AG04450 (cell line): ENCODE data around the gene GPR152. TPM values are rescaled to one million over a fixed set of nuclear protein-coding genes. Genes with fewer than 3 reads are reported as not detected.

Experiments used
- CTCF ChIA-PET: fragments of 300-600, 350-600 bp; formaldehyde crosslinking; extraction: SDS; loops from one replicate; lab custom pipeline; 2022; ENCODE audit warnings: antibody characterized with exemption, inconsistent platforms; lab: Charles Lee
- POLR2A ChIA-PET: fragments of 350-600 bp; formaldehyde crosslinking; extraction: SDS; loops from one replicate; lab custom pipeline; 2021; ENCODE audit warnings: antibody characterized with exemption, inconsistent platforms; lab: Yijun Ruan, JAX
- DNase-seq: peaks from one replicate; pipeline ENCODE4 v3.0.0-alpha.2; 2011; ENCODE audit warnings: low read depth, low spot score
- H3K27ac ChIP-seq: one replicate; pipeline ENCODE4 v1.5.1; 2012; ENCODE audit warnings: low read depth, low read length, control low read depth
- H3K27me3 ChIP-seq: one replicate; pipeline ENCODE4 v1.6.0; 2012; ENCODE audit warnings: low read length; ENCODE audit not compliant: control insufficient read depth, insufficient read depth
- H3K4me3 ChIP-seq: 2 replicates; pipeline ENCODE4 v1.5.1; 2011; ENCODE audit warnings: mild to moderate bottlenecking, low read depth, low read length, control low read depth
- H3K9me3 ChIP-seq: 2 replicates; pipeline ENCODE4 v1.5.1; 2012; ENCODE audit warnings: low read length; ENCODE audit not compliant: control insufficient read depth, insufficient read depth
- polyA plus RNA-seq: library from polyadenylated mRNA; depleted of rRNA; stranded (reverse); fragments of >200 nt; gene quantifications from 2 replicates; pipeline ENCODE4 v1.2.3, GENCODE V29; 2011
- TF ChIP-seq, protein P1 (sequence below): IDR thresholded peaks from 2 replicates; pipeline ENCODE4 v1.5.1; 2011; ENCODE audit warnings: low read depth, low read length, control low read depth, inconsistent platforms

The GPR152 gene
- polyA plus RNA-seq, 1 experiment: not detected

DNA sequence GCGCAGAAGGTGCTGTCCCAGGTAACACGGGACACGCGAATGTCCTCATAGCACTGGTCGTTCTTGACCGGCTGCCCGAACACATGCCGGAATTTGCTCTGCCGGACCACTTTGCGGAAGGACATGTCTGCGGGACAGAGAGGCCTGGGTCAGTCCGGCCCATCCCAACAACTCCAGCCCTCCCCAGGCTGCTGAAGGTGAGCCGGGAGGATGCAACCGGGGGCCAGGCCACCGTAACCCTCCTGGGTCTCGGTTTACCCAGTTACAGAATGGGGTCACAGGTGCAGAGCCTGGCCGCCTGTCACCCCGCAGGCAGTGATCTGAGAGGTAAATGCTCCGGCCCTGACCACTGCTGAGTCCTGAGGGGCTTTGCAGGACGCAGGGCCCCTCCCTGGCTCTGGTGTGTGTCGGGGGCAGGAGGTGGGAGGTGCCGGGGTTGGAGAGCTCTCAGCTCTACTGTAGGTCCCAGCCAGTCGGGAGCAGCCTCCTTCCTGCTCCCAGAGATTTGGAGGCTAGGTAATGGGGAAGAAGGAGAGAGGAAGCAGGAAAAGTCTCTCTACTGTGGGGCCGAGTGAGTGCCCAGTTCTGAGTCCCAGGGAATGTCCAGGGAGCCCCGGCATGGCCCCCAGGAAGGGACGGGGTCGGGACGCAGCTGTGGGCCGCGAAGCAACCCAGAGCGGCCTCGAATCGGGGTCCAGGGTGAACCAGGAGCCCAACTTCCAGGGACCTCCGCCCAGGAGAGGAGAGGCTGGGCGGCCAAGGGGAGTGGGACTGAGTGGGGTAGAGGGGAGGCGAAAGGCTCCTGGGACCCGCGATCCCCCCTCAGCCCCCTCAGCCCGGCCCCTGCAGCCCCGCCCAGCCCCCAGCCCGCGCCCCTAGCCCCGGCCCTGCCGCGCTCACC, 9.8 kb downstream of the GPR152 start:
- Histone ChIP-seq H3K27ac (peak overlapping the region; percentile 47), H3K4me3 (peak overlapping the region; percentile 85), H3K9me3 (no peaks in the 10 kb centered on the region; the same call in 1 of the 2 replicates), H3K27me3 (no peaks in the 10 kb centered on the region)
- DNase-seq: no peak
- POLR2A ChIA-PET: interaction anchor here (0.6 kb wide), 1 partner anchor 26 kb away, joined by 4 read pairs; the partner anchor contains the start of gene TMEM134
- CTCF ChIA-PET: interaction anchor here (0.6 kb wide), 1 partner anchor 60 kb away, joined by 3 read pairs; no protein-coding TSS in a partner anchor
- TF ChIP-seq, protein P1, sequence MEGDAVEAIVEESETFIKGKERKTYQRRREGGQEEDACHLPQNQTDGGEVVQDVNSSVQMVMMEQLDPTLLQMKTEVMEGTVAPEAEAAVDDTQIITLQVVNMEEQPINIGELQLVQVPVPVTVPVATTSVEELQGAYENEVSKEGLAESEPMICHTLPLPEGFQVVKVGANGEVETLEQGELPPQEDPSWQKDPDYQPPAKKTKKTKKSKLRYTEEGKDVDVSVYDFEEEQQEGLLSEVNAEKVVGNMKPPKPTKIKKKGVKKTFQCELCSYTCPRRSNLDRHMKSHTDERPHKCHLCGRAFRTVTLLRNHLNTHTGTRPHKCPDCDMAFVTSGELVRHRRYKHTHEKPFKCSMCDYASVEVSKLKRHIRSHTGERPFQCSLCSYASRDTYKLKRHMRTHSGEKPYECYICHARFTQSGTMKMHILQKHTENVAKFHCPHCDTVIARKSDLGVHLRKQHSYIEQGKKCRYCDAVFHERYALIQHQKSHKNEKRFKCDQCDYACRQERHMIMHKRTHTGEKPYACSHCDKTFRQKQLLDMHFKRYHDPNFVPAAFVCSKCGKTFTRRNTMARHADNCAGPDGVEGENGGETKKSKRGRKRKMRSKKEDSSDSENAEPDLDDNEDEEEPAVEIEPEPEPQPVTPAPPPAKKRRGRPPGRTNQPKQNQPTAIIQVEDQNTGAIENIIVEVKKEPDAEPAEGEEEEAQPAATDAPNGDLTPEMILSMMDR: no peak

GRCh38 chr11:67441731-67442351, 10.7 kb downstream of the GPR152 start:
- peak overlapping the region; percentile 85 for H3K4me3 ChIP-seq
- H3K27me3 ChIP-seq: no peaks in the 10 kb centered on the region
- TF ChIP-seq, protein P1: no peak
- CTCF ChIA-PET: no interaction called here
- POLR2A ChIA-PET: no interaction called here
- no peak overlapping the region for H3K27ac ChIP-seq
- DNase-seq: no peak
- no peaks in the 10 kb centered on the region; the same call in 1 of the 2 replicates for H3K9me3 ChIP-seq

GRCh38 chr11:67441098-67441563, 11.4 kb downstream of the GPR152 start:
- ChIA-PET CTCF (no interaction called here), POLR2A (no interaction called here)
- TF ChIP-seq, protein P1: no peak
- no peak for DNase-seq
- H3K9me3 ChIP-seq: no peaks in the 10 kb centered on the region; the same call in 1 of the 2 replicates
- no peaks in the 10 kb centered on the region for H3K27me3 ChIP-seq
- no peak overlapping the region for H3K4me3 ChIP-seq
- H3K27ac ChIP-seq: no peak overlapping the region

DNA sequence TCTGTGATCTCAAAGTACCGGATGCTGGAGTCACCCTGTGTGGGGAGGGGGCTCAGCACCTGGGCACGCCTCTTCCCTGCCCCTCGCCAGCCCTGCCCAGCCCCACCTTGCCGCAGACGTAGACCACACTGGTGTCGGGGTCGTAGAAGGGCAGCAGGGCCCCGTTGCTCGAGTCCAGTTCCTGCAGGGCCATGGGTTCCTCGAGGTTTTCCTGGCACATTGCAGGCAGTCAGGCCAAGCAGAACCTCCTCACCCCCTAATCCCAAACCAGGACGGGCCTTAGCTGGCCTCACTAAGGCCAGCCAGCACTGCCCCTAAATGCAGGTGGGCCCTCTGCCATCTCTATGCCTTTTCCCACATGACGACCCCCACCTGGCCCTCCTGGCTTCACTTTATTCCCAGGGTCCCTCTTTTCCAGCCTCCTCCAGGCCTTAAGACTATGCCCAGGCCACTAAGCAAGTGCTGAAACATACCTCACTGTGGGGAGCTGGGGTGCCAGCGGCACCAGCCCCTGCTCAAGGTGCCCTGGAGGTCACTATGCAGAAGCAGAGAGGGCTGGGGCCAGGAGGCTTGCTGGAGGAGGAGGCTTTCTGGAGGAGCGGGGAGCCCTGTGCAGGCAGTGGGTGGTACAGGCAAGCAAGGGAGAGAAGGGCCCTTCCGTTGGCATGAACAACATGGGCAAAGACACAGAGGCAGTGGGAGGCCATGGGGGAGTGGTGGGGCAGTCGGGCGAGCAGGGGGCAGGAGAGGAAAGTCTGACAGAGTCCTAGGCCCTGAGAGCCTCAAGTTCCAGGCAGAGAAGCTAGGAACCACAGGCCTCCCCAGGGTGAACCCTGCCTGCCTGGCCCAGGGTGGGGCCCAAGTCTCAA, 12.1 kb downstream of the GPR152 start:
- no peaks in the 10 kb centered on the region for H3K27me3 ChIP-seq
- H3K9me3 ChIP-seq: no peaks in the 10 kb centered on the region; the same call in 1 of the 2 replicates
- CTCF ChIA-PET: no interaction called here
- DNase-seq: no peak
- no peak overlapping the region for H3K4me3 ChIP-seq
- POLR2A ChIA-PET: no interaction called here
- TF ChIP-seq, protein P1: no peak
- H3K27ac ChIP-seq: peak overlapping the region; percentile 21
